NCI-H748 (cell line): ENCODE measurements around the gene TCEAL1.
A peak's percentile ranks its signal among the peaks of the same experiment; 100 is the strongest.
"Not testable (repeated sequence)": the region's sequence is repeated elsewhere in the genome, so short reads cannot be mapped to it uniquely, and the experiment has no call there.

Experiments used
- DNase-seq: peaks from one replicate; lab custom pipeline; 2025; ENCODE audit not compliant: unreplicated experiment; lab: John Stamatoyannopoulos, UW

TCEAL1 gene

GRCh38 chrX:103628386-103629317, at the start of gene TCEAL1:
Gene TCEAL1, plus strand, starts transcription at chrX:103628975. Its CDS starts 942 bp downstream, at chrX:103629917.
- DNase-seq: peak; percentile 74

GRCh38 chrX:103584596-103584995, 44.2 kb upstream of the TCEAL1 start:
- DNase-seq: peak; percentile 66

GRCh38 chrX:103585411-103586313, 43.1 kb upstream of the TCEAL1 start, which contains the start of gene TCEAL4:
Gene TCEAL4, plus strand, starts transcription at chrX:103585515. Its CDS starts 1,161 bp downstream, at chrX:103586676.
- DNase-seq: peak; percentile 74

- no peak for DNase-seq
Observed at GRCh38 chrX:103586314-103586646, 42.5 kb upstream of the TCEAL1 start.

- no peak for DNase-seq
Observed at GRCh38 chrX:103586659-103587058, 42.1 kb upstream of the TCEAL1 start.

- DNase-seq: not testable (repeated sequence)
Observed at GRCh38 chrX:103592295-103592694, 36.5 kb upstream of the TCEAL1 start.

- DNase-seq: not testable (repeated sequence)
Observed at GRCh38 chrX:103595202-103595601, 33.6 kb upstream of the TCEAL1 start.

GRCh38 chrX:103607364-103608305, 21.1 kb upstream of the TCEAL1 start, which contains the start of gene TCEAL3:
Gene TCEAL3, plus strand, starts transcription at chrX:103607963. Its CDS starts 1,102 bp downstream, at chrX:103609065.
- peak; percentile 75 for DNase-seq

- DNase-seq: no peak
Observed at GRCh38 chrX:103608306-103608963, 20.3 kb upstream of the TCEAL1 start.

GRCh38 chrX:103610282-103610681, 18.5 kb upstream of the TCEAL1 start:
- no peak for DNase-seq

- DNase-seq: no peak
Observed at GRCh38 chrX:103613362-103613890, 15.3 kb upstream of the TCEAL1 start.

- no peak for DNase-seq
Observed at GRCh38 chrX:103614999-103615398, 13.8 kb upstream of the TCEAL1 start.

- DNase-seq: no peak
Observed at GRCh38 chrX:103615781-103616371, 12.9 kb upstream of the TCEAL1 start.

- DNase-seq: no peak
Observed at GRCh38 chrX:103616676-103617186, 12.0 kb upstream of the TCEAL1 start.

- DNase-seq: no peak
Observed at GRCh38 chrX:103624111-103624510, 4.7 kb upstream of the TCEAL1 start.

GRCh38 chrX:103626855-103627254, 1.9 kb upstream of the TCEAL1 start:
- no peak for DNase-seq

GRCh38 chrX:103629318-103630170, 769 bp downstream of the TCEAL1 start:
- DNase-seq: peak; percentile 74

- no peak for DNase-seq
Observed at GRCh38 chrX:103630171-103630511, 1.4 kb downstream of the TCEAL1 start.
